Stimulated activated memory B cell treated with anti-CD40 and anti-IgM and Interleukin-4, amounts not matched to agents 10 μg/mL and 1 μg/mL and 100 μg/mL, for 72 hours (primary cell): ENCODE data around the gene RRM1.

Experiments
- ATAC-seq: fragments of 150-1000 bp; cut with Tn5 transposase; 2 replicates; pipeline ENCODE4 v1.10.0; 2021
- H3K27ac Mint-ChIP-seq: one replicate; pipeline ENCODE4 v1.8.0; 2022; ENCODE audit warnings: mild to moderate bottlenecking, mixed read lengths
- H3K27me3 Mint-ChIP-seq: one replicate; pipeline ENCODE4 v1.8.0; 2022; ENCODE audit warnings: mixed read lengths
- H3K36me3 Mint-ChIP-seq: one replicate; pipeline ENCODE4 v1.8.0; 2022; ENCODE audit warnings: mixed read lengths
- H3K4me1 Mint-ChIP-seq: one replicate; pipeline ENCODE4 v1.8.0; 2022; ENCODE audit warnings: mixed read lengths
- H3K4me3 Mint-ChIP-seq: one replicate; pipeline ENCODE4 v1.8.0; 2022; ENCODE audit warnings: mild to moderate bottlenecking, moderate library complexity, mixed read lengths
- H3K9me3 Mint-ChIP-seq: one replicate; pipeline ENCODE4 v1.8.0; 2022; ENCODE audit warnings: mixed read lengths

The RRM1 gene

GRCh38 chr11:4066910-4067309 is 27.7 kb upstream of the RRM1 start:
- H3K27ac Mint-ChIP-seq: peak overlapping the region; percentile 7
- no peak for ATAC-seq
- peaks cover 9% of the 10 kb centered on the region for H3K36me3 Mint-ChIP-seq
- H3K27me3 Mint-ChIP-seq: no peaks in the 10 kb centered on the region
- peaks cover 43% of the 10 kb centered on the region for H3K4me1 Mint-ChIP-seq
- H3K4me3 Mint-ChIP-seq: no peak overlapping the region
- H3K9me3 Mint-ChIP-seq: no peaks in the 10 kb centered on the region

GRCh38 chr11:4068962-4069361 is 25.6 kb upstream of the RRM1 start:
- H3K9me3 Mint-ChIP-seq: no peaks in the 10 kb centered on the region
- peaks cover 50% of the 10 kb centered on the region for H3K4me1 Mint-ChIP-seq
- H3K27me3 Mint-ChIP-seq: no peaks in the 10 kb centered on the region
- peaks cover 12% of the 10 kb centered on the region for H3K36me3 Mint-ChIP-seq
- H3K27ac Mint-ChIP-seq: peak overlapping the region; percentile 72
- no peak overlapping the region for H3K4me3 Mint-ChIP-seq
- no peak for ATAC-seq

- H3K4me1 Mint-ChIP-seq: peaks cover 35% of the 10 kb centered on the region
- H3K9me3 Mint-ChIP-seq: no peaks in the 10 kb centered on the region
- peaks cover 19% of the 10 kb centered on the region for H3K36me3 Mint-ChIP-seq
These were observed 23.3 kb upstream of the RRM1 start for GRCh38 chr11:4071325-4071724.

GRCh38 chr11:4071914-4072313 is 22.7 kb upstream of the RRM1 start:
- Mint-ChIP-seq H3K36me3 (peaks cover 19% of the 10 kb centered on the region), H3K4me3 (no peak overlapping the region), H3K4me1 (peaks cover 29% of the 10 kb centered on the region), H3K27me3 (no peaks in the 10 kb centered on the region), H3K27ac (no peak overlapping the region), H3K9me3 (no peaks in the 10 kb centered on the region)
- no peak for ATAC-seq

More at GRCh38 chr11:4071325-4071724, 23.3 kb upstream of the RRM1 start:
- H3K27ac Mint-ChIP-seq: peak overlapping the region; percentile 15
- no peak for ATAC-seq
- H3K27me3 Mint-ChIP-seq: no peaks in the 10 kb centered on the region
- H3K4me3 Mint-ChIP-seq: no peak overlapping the region

GRCh38 chr11:4072668-4073285 is 21.8 kb upstream of the RRM1 start:
- H3K4me1 Mint-ChIP-seq: peaks cover 22% of the 10 kb centered on the region
- H3K27ac Mint-ChIP-seq: no peak overlapping the region
- no peaks in the 10 kb centered on the region for H3K27me3 Mint-ChIP-seq
- H3K4me3 Mint-ChIP-seq: no peak overlapping the region
- H3K9me3 Mint-ChIP-seq: no peaks in the 10 kb centered on the region
- ATAC-seq: peak; percentile 59
- peaks cover 23% of the 10 kb centered on the region for H3K36me3 Mint-ChIP-seq

GRCh38 chr11:4074266-4074665 is 20.3 kb upstream of the RRM1 start:
- peaks cover 8% of the 10 kb centered on the region for H3K4me1 Mint-ChIP-seq
- H3K27me3 Mint-ChIP-seq: no peaks in the 10 kb centered on the region
- no peaks in the 10 kb centered on the region for H3K9me3 Mint-ChIP-seq

GRCh38 chr11:4076774-4077173 is 17.8 kb upstream of the RRM1 start:
- no peaks in the 10 kb centered on the region for H3K9me3 Mint-ChIP-seq
- no peak overlapping the region for H3K27ac Mint-ChIP-seq
- no peak overlapping the region for H3K4me3 Mint-ChIP-seq
- ATAC-seq: no peak
- peaks cover 30% of the 10 kb centered on the region for H3K36me3 Mint-ChIP-seq
- no peaks in the 10 kb centered on the region for H3K27me3 Mint-ChIP-seq
- peaks cover 7% of the 10 kb centered on the region for H3K4me1 Mint-ChIP-seq

More at GRCh38 chr11:4074266-4074665, 20.3 kb upstream of the RRM1 start:
- peaks cover 24% of the 10 kb centered on the region for H3K36me3 Mint-ChIP-seq
- H3K4me3 Mint-ChIP-seq: no peak overlapping the region
- ATAC-seq: no peak
- no peak overlapping the region for H3K27ac Mint-ChIP-seq

- Mint-ChIP-seq H3K27ac (peak overlapping the region; percentile 39), H3K4me3 (no peak overlapping the region), H3K36me3 (peaks cover 69% of the 10 kb centered on the region), H3K9me3 (no peaks in the 10 kb centered on the region), H3K4me1 (peaks cover 10% of the 10 kb centered on the region), H3K27me3 (no peaks in the 10 kb centered on the region)
- no peak for ATAC-seq
These were observed 11.4 kb upstream of the RRM1 start for GRCh38 chr11:4083198-4083597.

GRCh38 chr11:4084406-4085125 is 10.0 kb upstream of the RRM1 start:
- Mint-ChIP-seq H3K36me3 (peaks cover 69% of the 10 kb centered on the region), H3K27ac (peak overlapping the region; percentile 50), H3K27me3 (no peaks in the 10 kb centered on the region), H3K4me1 (peaks cover 10% of the 10 kb centered on the region), H3K4me3 (no peak overlapping the region), H3K9me3 (no peaks in the 10 kb centered on the region)
- no peak for ATAC-seq

GRCh38 chr11:4085575-4085974 is 9.0 kb upstream of the RRM1 start:
- peaks cover 17% of the 10 kb centered on the region for H3K4me1 Mint-ChIP-seq
- peaks cover 69% of the 10 kb centered on the region for H3K36me3 Mint-ChIP-seq
- no peaks in the 10 kb centered on the region for H3K9me3 Mint-ChIP-seq
- H3K27ac Mint-ChIP-seq: peak overlapping the region; percentile 50
- no peaks in the 10 kb centered on the region for H3K27me3 Mint-ChIP-seq
- no peak for ATAC-seq
- no peak overlapping the region for H3K4me3 Mint-ChIP-seq

- Mint-ChIP-seq H3K4me3 (no peak overlapping the region), H3K36me3 (peaks cover 71% of the 10 kb centered on the region), H3K4me1 (peaks cover 17% of the 10 kb centered on the region), H3K27ac (no peak overlapping the region), H3K27me3 (no peaks in the 10 kb centered on the region), H3K9me3 (no peaks in the 10 kb centered on the region)
- ATAC-seq: no peak
These were observed 7.8 kb upstream of the RRM1 start for GRCh38 chr11:4086575-4087353.

- H3K4me1 Mint-ChIP-seq: peaks cover 17% of the 10 kb centered on the region
- no peak overlapping the region for H3K4me3 Mint-ChIP-seq
- no peak overlapping the region for H3K27ac Mint-ChIP-seq
- ATAC-seq: no peak
- H3K36me3 Mint-ChIP-seq: peaks cover 66% of the 10 kb centered on the region
- H3K27me3 Mint-ChIP-seq: no peaks in the 10 kb centered on the region
- no peaks in the 10 kb centered on the region for H3K9me3 Mint-ChIP-seq
These were observed 7.0 kb upstream of the RRM1 start for GRCh38 chr11:4087551-4087950.

GRCh38 chr11:4090258-4090657 is 4.3 kb upstream of the RRM1 start:
- Mint-ChIP-seq H3K9me3 (no peaks in the 10 kb centered on the region), H3K4me3 (no peak overlapping the region), H3K27me3 (no peaks in the 10 kb centered on the region), H3K27ac (no peak overlapping the region), H3K36me3 (peaks cover 41% of the 10 kb centered on the region), H3K4me1 (peaks cover 22% of the 10 kb centered on the region)
- ATAC-seq: no peak

- no peak for ATAC-seq
- peak overlapping the region; percentile 33 for H3K27ac Mint-ChIP-seq
- no peaks in the 10 kb centered on the region for H3K27me3 Mint-ChIP-seq
- no peaks in the 10 kb centered on the region for H3K9me3 Mint-ChIP-seq
- H3K36me3 Mint-ChIP-seq: peaks cover 29% of the 10 kb centered on the region
- H3K4me1 Mint-ChIP-seq: peaks cover 27% of the 10 kb centered on the region
- H3K4me3 Mint-ChIP-seq: no peak overlapping the region
These were observed 2.6 kb upstream of the RRM1 start for GRCh38 chr11:4092026-4092425.

GRCh38 chr11:4093519-4094347 is 866 bp upstream of the RRM1 start:
- peaks cover 27% of the 10 kb centered on the region for H3K4me1 Mint-ChIP-seq
- H3K9me3 Mint-ChIP-seq: no peaks in the 10 kb centered on the region
- peaks cover 21% of the 10 kb centered on the region for H3K36me3 Mint-ChIP-seq
- peak overlapping the region; percentile 99 for H3K27ac Mint-ChIP-seq
- ATAC-seq: peak; percentile 1
- H3K4me3 Mint-ChIP-seq: peak overlapping the region; percentile 94
- no peaks in the 10 kb centered on the region for H3K27me3 Mint-ChIP-seq
